ENCODE measurements around the gene HDAC1. TPM values are rescaled to one million over a fixed set of nuclear protein-coding genes. Genes with fewer than 3 reads are reported as not detected.

The HDAC1 gene
- total and polyA plus RNA-seq, 4 donors: 32.1 to 58.1 (median 45.2) TPM

DNA sequence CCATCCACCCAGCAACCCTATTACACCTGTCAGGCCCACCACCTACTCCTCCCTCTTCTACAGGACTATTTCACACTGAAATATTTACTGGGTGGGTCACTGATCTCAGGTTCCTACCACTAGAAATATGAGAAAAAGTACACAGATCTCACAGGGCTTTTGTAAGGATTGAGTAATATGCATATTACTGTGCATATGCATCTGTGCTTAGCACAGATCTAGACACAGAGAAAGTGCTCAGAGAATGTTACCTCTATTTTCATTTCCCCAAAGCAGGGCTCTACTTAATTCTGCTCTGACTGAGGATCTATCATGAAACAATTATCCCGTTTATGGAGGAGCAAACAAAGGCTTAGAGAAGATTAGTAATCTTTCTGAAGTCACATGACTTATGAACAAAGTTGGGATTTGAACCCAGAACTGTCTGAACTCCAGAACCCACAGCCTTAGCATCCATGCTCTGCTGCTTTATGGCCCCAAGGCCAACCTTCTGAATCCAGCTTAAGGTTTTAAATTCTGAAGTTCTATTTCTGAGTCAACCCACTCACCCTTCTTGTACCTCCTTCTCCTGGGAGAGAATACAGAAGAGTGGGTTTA is 82.2 kb downstream of the HDAC1 start (continued):
- TF ChIP-seq, protein P1, sequence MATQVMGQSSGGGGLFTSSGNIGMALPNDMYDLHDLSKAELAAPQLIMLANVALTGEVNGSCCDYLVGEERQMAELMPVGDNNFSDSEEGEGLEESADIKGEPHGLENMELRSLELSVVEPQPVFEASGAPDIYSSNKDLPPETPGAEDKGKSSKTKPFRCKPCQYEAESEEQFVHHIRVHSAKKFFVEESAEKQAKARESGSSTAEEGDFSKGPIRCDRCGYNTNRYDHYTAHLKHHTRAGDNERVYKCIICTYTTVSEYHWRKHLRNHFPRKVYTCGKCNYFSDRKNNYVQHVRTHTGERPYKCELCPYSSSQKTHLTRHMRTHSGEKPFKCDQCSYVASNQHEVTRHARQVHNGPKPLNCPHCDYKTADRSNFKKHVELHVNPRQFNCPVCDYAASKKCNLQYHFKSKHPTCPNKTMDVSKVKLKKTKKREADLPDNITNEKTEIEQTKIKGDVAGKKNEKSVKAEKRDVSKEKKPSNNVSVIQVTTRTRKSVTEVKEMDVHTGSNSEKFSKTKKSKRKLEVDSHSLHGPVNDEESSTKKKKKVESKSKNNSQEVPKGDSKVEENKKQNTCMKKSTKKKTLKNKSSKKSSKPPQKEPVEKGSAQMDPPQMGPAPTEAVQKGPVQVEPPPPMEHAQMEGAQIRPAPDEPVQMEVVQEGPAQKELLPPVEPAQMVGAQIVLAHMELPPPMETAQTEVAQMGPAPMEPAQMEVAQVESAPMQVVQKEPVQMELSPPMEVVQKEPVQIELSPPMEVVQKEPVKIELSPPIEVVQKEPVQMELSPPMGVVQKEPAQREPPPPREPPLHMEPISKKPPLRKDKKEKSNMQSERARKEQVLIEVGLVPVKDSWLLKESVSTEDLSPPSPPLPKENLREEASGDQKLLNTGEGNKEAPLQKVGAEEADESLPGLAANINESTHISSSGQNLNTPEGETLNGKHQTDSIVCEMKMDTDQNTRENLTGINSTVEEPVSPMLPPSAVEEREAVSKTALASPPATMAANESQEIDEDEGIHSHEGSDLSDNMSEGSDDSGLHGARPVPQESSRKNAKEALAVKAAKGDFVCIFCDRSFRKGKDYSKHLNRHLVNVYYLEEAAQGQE (IDR thresholded peaks at IDR 0.05): no peak

DNA sequence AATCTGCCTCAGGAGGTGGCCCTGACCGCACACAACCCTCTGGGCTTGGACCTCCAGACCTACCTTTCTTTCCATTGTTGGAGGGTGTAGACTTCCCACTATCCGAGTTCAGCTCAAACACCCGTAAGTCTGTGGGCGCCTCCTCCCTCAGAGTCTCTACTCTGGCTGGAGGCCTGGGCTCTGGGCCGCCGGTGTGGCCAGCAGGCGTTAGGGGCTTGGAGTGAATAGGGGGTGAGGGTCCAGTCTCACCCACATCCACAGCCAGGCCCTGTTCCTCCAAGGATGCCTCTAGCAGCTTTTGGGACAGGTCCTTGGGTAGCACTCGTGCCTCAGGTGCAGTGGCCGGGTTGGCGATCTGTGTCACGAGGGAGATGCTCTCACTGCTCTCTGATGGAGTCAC is 84.3 kb downstream of the HDAC1 start:
- Histone ChIP-seq H3K27me3 (ENCODE audit: control insufficient read depth in 4 of 4, insufficient read depth in 4 of 4, low read length in 3 of 4) (no peaks in the 10 kb centered on the region), H3K9ac (ENCODE audit: low read depth in 1 of 2, low read length in 2 of 2) (no peak overlapping the region), H3K27ac (ENCODE audit: low read depth in 1 of 2, low read length in 2 of 2) (no peak overlapping the region), H3K4me1 (ENCODE audit: control insufficient read depth in 4 of 4, insufficient read depth in 4 of 4, low read length in 3 of 4) (no peaks in the 10 kb centered on the region), H3K4me3 (ENCODE audit: low read depth in 1 of 3, low read length in 3 of 3) (no peak overlapping the region), H3K9me3 (ENCODE audit: control insufficient read depth in 4 of 4, low read length in 3 of 4) (no peaks in the 10 kb centered on the region), H3K36me3 (ENCODE audit: control insufficient read depth in 4 of 4, insufficient read depth in 3 of 4, low read depth in 1 of 4, low read length in 3 of 4) (peaks cover 7 to 93% (median 79%) of the 10 kb centered on the region in 4 donors)
- DNase-seq (ENCODE audit: low spot score): no peak
- WGBS: 96% methylated on average over 11 of the region's 11 CpGs
- TF ChIP-seq NR2F2 (IDR thresholded peaks at IDR 0.05): no peak
- TF ChIP-seq SP1 (IDR thresholded peaks at IDR 0.05): no peak
- TF ChIP-seq FOXA2 (IDR thresholded peaks at IDR 0.05): no peak
- TF ChIP-seq, protein P1 (IDR thresholded peaks at IDR 0.05): no peak
- TF ChIP-seq JUND (IDR thresholded peaks at IDR 0.05): no peak
- no peak for TF ChIP-seq EGR1 (IDR thresholded peaks at IDR 0.05; ENCODE audit: low read depth in 2 of 2)
- no peak for TF ChIP-seq HNF4G (IDR thresholded peaks at IDR 0.05)
- no peak for TF ChIP-seq CTCF (IDR thresholded peaks at IDR 0.05; ENCODE audit: low read depth, low read length, missing input control)
- no peak for TF ChIP-seq HNF4A (conservative IDR thresholded peaks at IDR 0.05)
- TF ChIP-seq RXRA (IDR thresholded peaks at IDR 0.05): no peak
- TF ChIP-seq MAX (IDR thresholded peaks at IDR 0.05): no peak
- TF ChIP-seq ATF3 (IDR thresholded peaks at IDR 0.05): no peak
- no peak for TF ChIP-seq RAD21 (IDR thresholded peaks at IDR 0.05)
- no peak for TF ChIP-seq YY1 (IDR thresholded peaks at IDR 0.05)
- TF ChIP-seq FOXA1 (IDR thresholded peaks at IDR 0.05): no peak
- no peak for TF ChIP-seq GABPA (IDR thresholded peaks at IDR 0.05 in 1 of 2, conservative IDR thresholded peaks at IDR 0.05 in 1 of 2)
- no peak for TF ChIP-seq ZBTB33 (IDR thresholded peaks at IDR 0.05)
- no peak for TF ChIP-seq TAF1 (conservative IDR thresholded peaks at IDR 0.05)

Measured in liver (tissue), 9 donors.